Erythroblast (primary cell): Measurements from ENCODE around the gene ZNF618.

Experiments used
- GATA1 ChIP-seq: IDR thresholded peaks from 2 replicates; pipeline ENCODE4 v1.6.1; 2011; ENCODE audit warnings: low read depth, mild to moderate bottlenecking, control low read depth, low read length, moderate library complexity
- POLR2A ChIP-seq: IDR thresholded peaks from 2 replicates; pipeline ENCODE4 v1.6.1; 2011; ENCODE audit warnings: mild to moderate bottlenecking, low read length

DNA sequence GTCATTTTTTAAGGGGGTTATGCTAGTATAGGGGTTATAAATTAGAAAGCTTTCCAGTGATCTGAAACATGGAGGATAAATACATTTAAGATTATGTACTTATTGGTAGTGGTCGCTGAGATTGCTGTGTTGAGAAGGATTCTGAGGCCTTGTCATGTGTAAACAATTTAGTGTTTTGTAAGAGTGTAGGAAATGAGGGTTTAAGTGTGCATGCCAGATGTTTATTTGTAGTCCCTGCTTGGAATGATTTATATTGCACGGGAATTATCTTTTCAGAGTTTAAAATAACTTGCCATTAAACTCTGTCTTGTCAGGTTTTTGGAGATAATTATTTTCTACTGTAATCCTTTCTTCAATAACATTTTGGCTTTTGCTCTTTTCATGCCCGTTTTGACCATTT lies 19.4 kb downstream of the ZNF618 start:
- TF ChIP-seq POLR2A (no peak), GATA1 (no peak)
